K562 (cell line): Measurements from ENCODE around the gene ST6GALNAC1. TPM values are rescaled to one million over a fixed set of nuclear protein-coding genes. Genes with fewer than 3 reads are reported as not detected.
A peak's percentile ranks its signal among the peaks of the same experiment; 100 is the strongest.

Experiments used
- ATAC-seq: fragments of 200-7000 bp; cut with Tn5 transposase; 3 replicates; pipeline ENCODE4 v1.9.1; 2020; ENCODE audit warnings: moderate library complexity
- BruUV-seq: library from RNA; stranded (reverse); fragments of 400-500 nt; replicated peaks from 2 replicates; lab custom pipeline; 2021; lab: Mats Ljungman, UMichigan
- CTCF ChIA-PET: fragments of 300-600 bp; formaldehyde crosslinking; extraction: SDS; loops from one replicate; lab custom pipeline; 2021; ENCODE audit warnings: low intra/inter-chr PET ratio; lab: Yijun Ruan, JAX
- POLR2A ChIA-PET: fragments of 300-600, 350-650 bp; sonication (Branson Sonifier 250); formaldehyde crosslinking; extraction: SDS; loops from one replicate; lab custom pipeline; 2021; ENCODE audit warnings: antibody characterized with exemption, inconsistent platforms; lab: Yijun Ruan, JAX
- DNase-seq, 4 experiments: peaks; one replicate each; pipeline versions ENCODE4 v3.0.0 to v3.0.0-alpha.2; 2011 to 2018; ENCODE audit warnings: low spot score in 3 of 4, mixed read lengths in 3 of 4; ENCODE audit errors: extremely low read depth in 1 of 4
- FAIRE-seq: peaks from 2 replicates; lab custom pipeline; 2011; peaks lifted over from hg19 to GRCh38; lab: Jason Lieb, UNC
- H2AFZ ChIP-seq: 2 replicates; pipeline ENCODE4 v1.6.0; 2011; ENCODE audit warnings: low read depth, low read length, control low read depth, inconsistent platforms
- H3K27ac ChIP-seq: fragments of 200-600 bp; 3 replicates; pipeline ENCODE4 v1.8.0; 2011; ENCODE audit warnings: low read depth, mild to moderate bottlenecking, control low read depth, inconsistent platforms, low read length, moderate library complexity, mixed read lengths; ENCODE audit errors: extremely low read depth
- H3K27me3 ChIP-seq, 2 experiments: fragments of 300-600 bp in 1 of 2; 2 replicates in 1 of 2; 3 replicates in 1 of 2; pipeline versions ENCODE4 v1.6.0 to v1.8.0; 2011; ENCODE audit warnings: inconsistent platforms in 2 of 2, low read length in 2 of 2, mild to moderate bottlenecking in 1 of 2, mixed read lengths in 1 of 2, moderate library complexity in 1 of 2; ENCODE audit not compliant: control insufficient read depth in 2 of 2, insufficient read depth in 2 of 2
- H3K36me3 ChIP-seq: fragments of 300-600 bp; 3 replicates; pipeline ENCODE4 v1.8.0; 2011; ENCODE audit warnings: mild to moderate bottlenecking, low read length, inconsistent platforms; ENCODE audit not compliant: control insufficient read depth, insufficient read depth
- H3K4me1 ChIP-seq, 2 experiments: fragments of 200-600 bp in 1 of 2; replicated peaks in 1 of 2; 2 replicates in 1 of 2; 3 replicates in 1 of 2; pipeline versions ENCODE4 v1.5.1 to v1.8.0; 2011; ENCODE audit warnings: inconsistent platforms in 2 of 2, low read length in 2 of 2, mild to moderate bottlenecking in 1 of 2, mixed read lengths in 1 of 2, moderate library complexity in 1 of 2; ENCODE audit not compliant: control insufficient read depth in 2 of 2, insufficient read depth in 2 of 2
- H3K4me2 ChIP-seq: 2 replicates; pipeline ENCODE4 v1.6.1; 2011; ENCODE audit warnings: low read length, control low read depth, inconsistent platforms, mixed read lengths; ENCODE audit not compliant: insufficient read depth
- H3K4me3 ChIP-seq: fragments of 200-600 bp; sonication (generic), shearing (Covaris generic); 2 replicates; pipeline ENCODE4 v1.5.1; 2016; ENCODE audit warnings: control low read depth, inconsistent platforms
- H3K79me2 ChIP-seq: fragments of 200-600 bp; 3 replicates; pipeline ENCODE4 v1.8.0; 2011; ENCODE audit warnings: low read length, inconsistent platforms; ENCODE audit not compliant: control insufficient read depth, insufficient read depth
- H3K9ac ChIP-seq, 2 experiments: 2 replicates each; pipeline versions ENCODE4 v1.6.0 to v1.6.1; 2011; ENCODE audit warnings: low read depth in 2 of 2, low read length in 2 of 2, control low read depth in 1 of 2, inconsistent platforms in 1 of 2, mild to moderate bottlenecking in 1 of 2, mixed read lengths in 1 of 2; ENCODE audit not compliant: insufficient read depth in 1 of 2
- H3K9me1 ChIP-seq: one replicate; pipeline ENCODE4 v1.6.0; 2011; ENCODE audit warnings: inconsistent platforms, mild to moderate bottlenecking, low read length, moderate library complexity; ENCODE audit not compliant: control insufficient read depth, insufficient read depth
- H3K9me3 ChIP-seq: replicated peaks from 2 replicates; pipeline ENCODE4 v1.5.1; 2011; ENCODE audit warnings: low read depth, low read length, inconsistent platforms; ENCODE audit not compliant: control insufficient read depth, insufficient read depth
- H4K20me1 ChIP-seq: replicated peaks from 2 replicates; pipeline ENCODE4 v1.6.1; 2011; ENCODE audit warnings: low read length, inconsistent platforms, mixed read lengths; ENCODE audit not compliant: control insufficient read depth, insufficient read depth
- CHCHD3 ChIP-seq: fragments of 250-450 bp; sonication (Bioruptor Pico); IDR thresholded peaks from 2 replicates; pipeline ENCODE4 v2.1.2; 2022; ENCODE audit warnings: mild to moderate bottlenecking
- CTBP1 ChIP-seq: fragments of 450-650 bp; IDR thresholded peaks from 2 replicates; pipeline ENCODE4 v1.6.1; 2016; ENCODE audit warnings: borderline replicate concordance
- FOXK2 ChIP-seq, 2 experiments: fragments of 450-650 bp; IDR thresholded peaks in 1 of 2; conservative IDR thresholded peaks in 1 of 2; 2 replicates each; pipeline ENCODE4 v1.6.1; 2016; ENCODE audit warnings: low read depth in 2 of 2, mild to moderate bottlenecking in 1 of 2
- LCOR ChIP-seq: sonication (generic); formaldehyde crosslinking; IDR thresholded peaks from 2 replicates; pipeline ENCODE4 v1.8.0; 2022; ENCODE audit warnings: mild to moderate bottlenecking, missing genetic modification reagents
- POLR3A ChIP-seq: IDR thresholded peaks from 2 replicates; pipeline ENCODE4 v1.6.1; 2011; ENCODE audit warnings: borderline replicate concordance, mild to moderate bottlenecking, moderate library complexity; ENCODE audit not compliant: insufficient read length, insufficient read depth; ENCODE audit errors: extremely low read depth
- RAD51 ChIP-seq: fragments of 450-650 bp; IDR thresholded peaks from 2 replicates; pipeline ENCODE4 v1.7.1; 2016; ENCODE audit warnings: low read depth, mild to moderate bottlenecking, borderline replicate concordance
- SIN3A ChIP-seq, 2 experiments: fragments of 150-350 bp in 1 of 2; IDR thresholded peaks; 2 replicates each; pipeline ENCODE4 v1.6.1; 2011 to 2016; ENCODE audit warnings: borderline replicate concordance in 2 of 2, low read depth in 2 of 2, low read length in 2 of 2, mild to moderate bottlenecking in 2 of 2, moderate library complexity in 2 of 2; ENCODE audit not compliant: control insufficient read depth in 1 of 2
- ZNF217 ChIP-seq: sonication (generic); formaldehyde crosslinking; IDR thresholded peaks from 2 replicates; pipeline ENCODE4 v1.8.0; 2022; ENCODE audit warnings: mild to moderate bottlenecking, missing genetic modification reagents
- WGBS: fragments of 100-300 bp; shearing (Covaris generic); methylation state at CpG from one replicate; pipeline ENCODE4 v1.1.6; 2016; ENCODE audit warnings: low coverage, mixed read lengths; ENCODE audit not compliant: insufficient coverage; ENCODE audit errors: missing lambda C conversion rate; 5-methylcytosine and 5-hydroxymethylcytosine counted together
- in situ Hi-C: fragments of 300-500 bp; cut with MboI; formaldehyde crosslinking; loops from 4 replicates; pipeline ENCODE4 v1.15.0; 2018; ENCODE audit warnings: inconsistent platforms, mixed read lengths
- intact Hi-C: fragments of 100-400 bp; cut with micrococcal nuclease; formaldehyde crosslinking; loops from 2 replicates; pipeline ENCODE4 v1.14.2; 2022
- polyA plus RNA-seq, 8 experiments: library from polyadenylated mRNA; depleted of rRNA in 4 of 8; stranded (reverse) in 5 of 8; unstranded in 3 of 8; fragments of >200 nt; fragmentation: Nextera tagmentation in 2 of 8; fragmentation: Illumina TruSeq in 1 of 8; extraction: Ambion mirVana in 2 of 8; extraction: Trizol in 1 of 8; gene quantifications; 2 replicates each; pipeline versions ENCODE4 v1.2.1 to v1.2.3, GENCODE V29; 2011 to 2014; ENCODE audit warnings: inconsistent platforms in 1 of 8, missing spikeins in 1 of 8
- total RNA-seq, 7 experiments: library from RNA; depleted of rRNA in 6 of 7; stranded (reverse); fragments of >200 nt in 6 of 7; fragmentation: Illumina TruSeq in 2 of 7; extraction: Trizol in 2 of 7; gene quantifications; 2 replicates each; pipeline versions ENCODE4 v1.2.1 to v1.2.3, GENCODE V29; 2011 to 2021; ENCODE audit warnings: low replicate concordance in 1 of 7
- TF ChIP-seq, protein P1 (sequence below), 2 experiments: fragments of 450-650 bp in 1 of 2; sonication (generic) in 1 of 2; formaldehyde crosslinking in 1 of 2; IDR thresholded peaks; 2 replicates each; pipeline versions ENCODE4 v1.7.1 to v1.9.0; 2016 to 2022; ENCODE audit warnings: inconsistent platforms in 1 of 2, mild to moderate bottlenecking in 1 of 2, missing genetic modification reagents in 1 of 2
- TF ChIP-seq, protein P2 (sequence below): fragments of 450-650 bp; IDR thresholded peaks from 2 replicates; pipeline ENCODE4 v1.6.1; 2016

The ST6GALNAC1 gene
- total and polyA plus RNA-seq, 9 of the 15 experiments (the other 6 are each of a cell fraction or from before 2014, with no cell fraction given) = 20.6 to 68.4 (median 50.5) TPM

DNA sequence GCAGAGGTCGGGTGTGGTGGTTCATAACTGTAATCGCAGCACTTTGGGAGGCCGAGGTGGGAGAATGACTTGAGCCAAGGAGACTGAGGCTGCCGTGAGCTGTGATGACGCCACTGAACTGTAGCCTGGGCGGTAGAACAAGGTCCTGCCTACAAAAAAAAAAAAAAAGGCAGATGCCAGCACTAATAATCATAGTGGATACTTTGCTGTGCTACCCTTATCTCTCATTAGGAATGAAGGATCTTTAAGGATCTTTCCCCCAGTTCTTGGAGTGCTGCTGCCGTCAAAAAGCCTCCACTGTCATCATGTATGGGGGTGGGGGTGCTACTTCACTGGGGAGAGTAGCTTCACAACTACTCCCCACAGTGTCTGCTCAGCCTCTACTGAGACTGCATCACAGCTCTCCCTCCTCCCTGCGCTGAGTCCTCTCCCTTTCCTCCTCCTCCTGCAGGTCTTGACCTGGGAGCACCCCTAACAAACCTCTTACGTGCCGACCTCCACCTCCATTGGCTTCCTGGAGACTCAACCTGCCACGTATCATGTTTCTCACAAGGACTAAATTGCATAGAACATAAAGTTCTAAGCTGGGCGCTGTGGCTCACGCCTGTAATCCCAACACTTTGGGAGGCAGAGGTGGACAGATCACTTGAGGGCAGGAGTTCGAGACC, 24.4 kb upstream of the ST6GALNAC1 start:
- no peak for FAIRE-seq
- ChIA-PET CTCF (no interaction called here), POLR2A (interaction anchor here (0.5 to 1.2 kb wide), 3 partner anchors 13 to 1359 kb away, joined by 3 to 4 read pairs (median 4); no protein-coding TSS in a partner anchor)
- peaks cover 7% of the 10 kb centered on the region; the same call in 2 of the 3 replicates for H3K79me2 ChIP-seq
- H3K9me3 ChIP-seq = no peaks in the 10 kb centered on the region
- no peak overlapping the region for H3K27ac ChIP-seq
- no TSS peak for BruUV-seq
- no peaks in the 10 kb centered on the region for H3K9me1 ChIP-seq
- no peak overlapping the region; the same call in 1 of the 2 replicates for H3K4me2 ChIP-seq
- H3K36me3 ChIP-seq = no peaks in the 10 kb centered on the region
- no peaks in the 10 kb centered on the region for H3K27me3 ChIP-seq
- intact Hi-C loops (no loop called here), in situ Hi-C loops (no loop called here)
- peak overlapping the region in 1 of 2 experiments; percentile 80; a peak in 2 of 4 replicates for H3K9ac ChIP-seq
- no peaks in the 10 kb centered on the region for H4K20me1 ChIP-seq
- 46% methylated on average over 14 of the region's 14 CpGs for WGBS
- no peak overlapping the region for H3K4me3 ChIP-seq
- peak overlapping the region; percentile 88 for H2AFZ ChIP-seq
- no peak for DNase-seq
- 0 out of 3 replicates have a peak, but pooled peaks have one; percentile 4 for ATAC-seq
- H3K4me1 ChIP-seq = peaks cover 26 to 32% of the 10 kb centered on the region in 2 experiments; a peak in 4 of 5 replicates
- TF ChIP-seq ZNF217 = no peak
- TF ChIP-seq RAD51 = 0 out of 2 replicates have a peak, but pooled peaks have one; percentile 15
- peak; percentile 33 for TF ChIP-seq POLR3A
- TF ChIP-seq LCOR (CRISPR knock-in tag) = no peak
- TF ChIP-seq CTBP1 = 0 out of 2 replicates have a peak, but pooled peaks have one; percentile 15
- TF ChIP-seq FOXK2 (conservative IDR thresholded peaks at IDR 0.05 in 1 of 2, IDR thresholded peaks at IDR 0.05 in 1 of 2; ENCODE audit: low read depth in 2 of 2) = no peak
- TF ChIP-seq SIN3A (IDR thresholded peaks at IDR 0.05; ENCODE audit: borderline replicate concordance in 2 of 2, control insufficient read depth in 1 of 2, low read depth in 2 of 2, low read length in 2 of 2) = no peak
- TF ChIP-seq, protein P1, sequence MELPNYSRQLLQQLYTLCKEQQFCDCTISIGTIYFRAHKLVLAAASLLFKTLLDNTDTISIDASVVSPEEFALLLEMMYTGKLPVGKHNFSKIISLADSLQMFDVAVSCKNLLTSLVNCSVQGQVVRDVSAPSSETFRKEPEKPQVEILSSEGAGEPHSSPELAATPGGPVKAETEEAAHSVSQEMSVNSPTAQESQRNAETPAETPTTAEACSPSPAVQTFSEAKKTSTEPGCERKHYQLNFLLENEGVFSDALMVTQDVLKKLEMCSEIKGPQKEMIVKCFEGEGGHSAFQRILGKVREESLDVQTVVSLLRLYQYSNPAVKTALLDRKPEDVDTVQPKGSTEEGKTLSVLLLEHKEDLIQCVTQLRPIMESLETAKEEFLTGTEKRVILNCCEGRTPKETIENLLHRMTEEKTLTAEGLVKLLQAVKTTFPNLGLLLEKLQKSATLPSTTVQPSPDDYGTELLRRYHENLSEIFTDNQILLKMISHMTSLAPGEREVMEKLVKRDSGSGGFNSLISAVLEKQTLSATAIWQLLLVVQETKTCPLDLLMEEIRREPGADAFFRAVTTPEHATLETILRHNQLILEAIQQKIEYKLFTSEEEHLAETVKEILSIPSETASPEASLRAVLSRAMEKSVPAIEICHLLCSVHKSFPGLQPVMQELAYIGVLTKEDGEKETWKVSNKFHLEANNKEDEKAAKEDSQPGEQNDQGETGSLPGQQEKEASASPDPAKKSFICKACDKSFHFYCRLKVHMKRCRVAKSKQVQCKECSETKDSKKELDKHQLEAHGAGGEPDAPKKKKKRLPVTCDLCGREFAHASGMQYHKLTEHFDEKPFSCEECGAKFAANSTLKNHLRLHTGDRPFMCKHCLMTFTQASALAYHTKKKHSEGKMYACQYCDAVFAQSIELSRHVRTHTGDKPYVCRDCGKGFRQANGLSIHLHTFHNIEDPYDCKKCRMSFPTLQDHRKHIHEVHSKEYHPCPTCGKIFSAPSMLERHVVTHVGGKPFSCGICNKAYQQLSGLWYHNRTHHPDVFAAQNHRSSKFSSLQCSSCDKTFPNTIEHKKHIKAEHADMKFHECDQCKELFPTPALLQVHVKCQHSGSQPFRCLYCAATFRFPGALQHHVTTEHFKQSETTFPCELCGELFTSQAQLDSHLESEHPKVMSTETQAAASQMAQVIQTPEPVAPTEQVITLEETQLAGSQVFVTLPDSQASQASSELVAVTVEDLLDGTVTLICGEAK (IDR thresholded peaks at IDR 0.05) = 0 out of 2 replicates have a peak, but pooled peaks have one; percentile 7
- TF ChIP-seq, protein P1 (CRISPR knock-in tag; IDR thresholded peaks at IDR 0.05) = no peak
- TF ChIP-seq CHCHD3 = no peak
- TF ChIP-seq, protein P2, sequence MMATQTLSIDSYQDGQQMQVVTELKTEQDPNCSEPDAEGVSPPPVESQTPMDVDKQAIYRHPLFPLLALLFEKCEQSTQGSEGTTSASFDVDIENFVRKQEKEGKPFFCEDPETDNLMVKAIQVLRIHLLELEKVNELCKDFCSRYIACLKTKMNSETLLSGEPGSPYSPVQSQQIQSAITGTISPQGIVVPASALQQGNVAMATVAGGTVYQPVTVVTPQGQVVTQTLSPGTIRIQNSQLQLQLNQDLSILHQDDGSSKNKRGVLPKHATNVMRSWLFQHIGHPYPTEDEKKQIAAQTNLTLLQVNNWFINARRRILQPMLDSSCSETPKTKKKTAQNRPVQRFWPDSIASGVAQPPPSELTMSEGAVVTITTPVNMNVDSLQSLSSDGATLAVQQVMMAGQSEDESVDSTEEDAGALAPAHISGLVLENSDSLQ = peak; percentile 35; the same call in 1 of the 2 replicates
